RPMI8226 (cell line): ENCODE measurements around the gene KSR1.

Experiments
- DNase-seq: peaks from one replicate; pipeline ENCODE4 v3.0.0-alpha.2; 2015

The KSR1 gene

GRCh38 chr17:27475070-27475673 lies 18.9 kb downstream of the KSR1 start:
- DNase-seq = no peak

GRCh38 chr17:27475981-27476895 lies 20.0 kb downstream of the KSR1 start:
- DNase-seq = no peak

- DNase-seq = no peak
These were observed 21.0 kb downstream of the KSR1 start for GRCh38 chr17:27477050-27477888.

- DNase-seq = no peak
These were observed 21.9 kb downstream of the KSR1 start for GRCh38 chr17:27477971-27478684.

GRCh38 chr17:27478901-27479538 lies 22.8 kb downstream of the KSR1 start:
- no peak for DNase-seq

- no peak for DNase-seq
These were observed 23.6 kb downstream of the KSR1 start for GRCh38 chr17:27479838-27480237.

GRCh38 chr17:27480699-27481098 lies 24.5 kb downstream of the KSR1 start:
- no peak for DNase-seq

GRCh38 chr17:27481327-27481726 lies 25.1 kb downstream of the KSR1 start:
- no peak for DNase-seq

- no peak for DNase-seq
These were observed 28.9 kb downstream of the KSR1 start for GRCh38 chr17:27485125-27485524.

- DNase-seq = no peak
These were observed 29.7 kb downstream of the KSR1 start for GRCh38 chr17:27485716-27486495.

GRCh38 chr17:27486741-27487140 lies 30.5 kb downstream of the KSR1 start:
- DNase-seq = no peak

GRCh38 chr17:27488231-27488630 lies 32.0 kb downstream of the KSR1 start:
- no peak for DNase-seq

GRCh38 chr17:27489045-27489715 lies 32.9 kb downstream of the KSR1 start:
- no peak for DNase-seq

- DNase-seq = no peak
These were observed 34.1 kb downstream of the KSR1 start for GRCh38 chr17:27490391-27490790.

GRCh38 chr17:27491713-27492190 lies 35.5 kb downstream of the KSR1 start:
- DNase-seq = no peak

GRCh38 chr17:27492470-27492869 lies 36.2 kb downstream of the KSR1 start:
- DNase-seq = no peak

- DNase-seq = no peak
These were observed 36.8 kb downstream of the KSR1 start for GRCh38 chr17:27493088-27493487.

- DNase-seq = no peak
These were observed 38.2 kb downstream of the KSR1 start for GRCh38 chr17:27494192-27495091.

- DNase-seq = no peak
These were observed 39.2 kb downstream of the KSR1 start for GRCh38 chr17:27495460-27495859.

- DNase-seq = no peak
These were observed 39.8 kb downstream of the KSR1 start for GRCh38 chr17:27496005-27496404.
